HG03025 (cell line): Measurements from ENCODE around the gene NLGN4Y.
"Not testable (repeated sequence)": the region's sequence is repeated elsewhere in the genome, so short reads cannot be mapped to it uniquely, and the experiment has no call there.

Experiments used
- ATAC-seq: cut with Tn5 transposase; IDR thresholded peaks from one replicate; pipeline ENCODE4 v1.9.1; 2021; ENCODE audit warnings: mild to moderate bottlenecking, moderate library complexity; ENCODE audit not compliant: unreplicated experiment, low FRiP score

Gene NLGN4Y

GRCh38 chrY:14829366-14829885 is 305.1 kb downstream of the NLGN4Y start:
- ATAC-seq = no peak

- ATAC-seq = no peak
Observed at GRCh38 chrY:14834103-14835060, 310.1 kb downstream of the NLGN4Y start.

GRCh38 chrY:14837466-14837865 is 313.1 kb downstream of the NLGN4Y start:
- ATAC-seq = no peak

GRCh38 chrY:14850734-14851133 is 326.4 kb downstream of the NLGN4Y start:
- no peak for ATAC-seq

GRCh38 chrY:14860448-14860847 is 336.1 kb downstream of the NLGN4Y start:
- ATAC-seq = no peak

GRCh38 chrY:14861033-14861432 is 336.7 kb downstream of the NLGN4Y start:
- not testable (repeated sequence) for ATAC-seq

GRCh38 chrY:14871971-14872370 is 347.6 kb downstream of the NLGN4Y start:
- ATAC-seq = no peak
